SK-N-DZ (cell line): ENCODE results near the gene DPYSL5.
"Not testable (repeated sequence)": the region's sequence is repeated elsewhere in the genome, so short reads cannot be mapped to it uniquely, and the experiment has no call there.

Experiments
- DNase-seq: peaks from one replicate; pipeline ENCODE4 v3.0.0-alpha.2; 2015; ENCODE audit warnings: low spot score

Gene DPYSL5

DNA sequence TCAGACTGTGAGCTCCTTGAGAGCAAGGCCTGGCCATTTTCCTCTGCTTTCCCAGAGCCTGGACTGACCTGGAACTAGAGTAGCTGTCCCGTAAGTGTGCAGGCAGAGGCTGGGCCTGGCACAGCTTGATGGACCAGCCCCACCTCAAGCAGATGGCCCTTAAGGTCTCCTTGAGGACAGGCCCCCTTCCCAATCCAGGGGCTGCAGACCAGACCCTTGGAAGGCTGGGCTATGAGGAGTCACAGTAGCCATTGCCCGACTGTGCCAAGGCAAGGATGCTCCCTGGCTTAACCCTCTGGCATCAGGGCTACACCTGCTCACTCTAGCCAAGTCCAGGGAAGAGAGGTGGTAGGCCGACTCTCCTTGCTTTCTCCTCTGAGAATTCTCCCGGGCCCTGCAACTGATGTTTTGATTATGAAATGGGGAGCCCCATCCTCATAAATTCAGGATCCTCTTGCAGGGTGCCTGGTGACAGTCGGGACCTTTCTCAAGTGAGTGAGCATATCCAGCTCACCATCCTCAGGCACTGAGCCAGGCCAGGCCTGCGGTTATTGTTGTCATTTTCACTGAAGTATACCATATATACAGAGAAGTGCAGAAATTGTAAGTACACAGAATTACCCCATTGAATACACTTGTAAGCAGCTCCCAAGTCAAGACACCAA is 51.7 kb downstream of the DPYSL5 start:
- no peak for DNase-seq

DNA sequence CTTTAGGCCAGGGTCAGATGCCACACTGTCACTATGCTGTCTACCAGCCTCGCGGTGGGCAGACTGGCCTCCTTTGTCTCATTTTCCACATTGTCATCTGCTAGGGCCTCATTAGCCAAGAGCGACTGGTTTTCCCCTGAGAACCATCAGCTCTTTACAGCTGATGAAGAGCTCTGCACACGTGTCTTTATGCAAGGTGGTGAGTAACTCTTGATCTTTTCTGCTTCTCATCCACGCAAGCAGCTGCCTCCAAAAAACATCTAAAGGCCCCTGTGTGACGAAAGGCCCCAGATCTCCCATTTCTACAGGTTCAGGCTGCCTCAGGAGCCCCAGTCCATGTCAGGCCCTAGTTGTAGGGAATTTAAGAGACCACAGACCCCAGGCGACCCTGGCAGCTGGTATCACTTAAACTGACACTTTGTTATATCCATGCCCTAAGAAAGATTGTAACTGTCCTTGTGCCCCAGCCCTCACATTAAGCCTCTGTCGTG is 52.9 kb downstream of the DPYSL5 start:
- DNase-seq = no peak

DNA sequence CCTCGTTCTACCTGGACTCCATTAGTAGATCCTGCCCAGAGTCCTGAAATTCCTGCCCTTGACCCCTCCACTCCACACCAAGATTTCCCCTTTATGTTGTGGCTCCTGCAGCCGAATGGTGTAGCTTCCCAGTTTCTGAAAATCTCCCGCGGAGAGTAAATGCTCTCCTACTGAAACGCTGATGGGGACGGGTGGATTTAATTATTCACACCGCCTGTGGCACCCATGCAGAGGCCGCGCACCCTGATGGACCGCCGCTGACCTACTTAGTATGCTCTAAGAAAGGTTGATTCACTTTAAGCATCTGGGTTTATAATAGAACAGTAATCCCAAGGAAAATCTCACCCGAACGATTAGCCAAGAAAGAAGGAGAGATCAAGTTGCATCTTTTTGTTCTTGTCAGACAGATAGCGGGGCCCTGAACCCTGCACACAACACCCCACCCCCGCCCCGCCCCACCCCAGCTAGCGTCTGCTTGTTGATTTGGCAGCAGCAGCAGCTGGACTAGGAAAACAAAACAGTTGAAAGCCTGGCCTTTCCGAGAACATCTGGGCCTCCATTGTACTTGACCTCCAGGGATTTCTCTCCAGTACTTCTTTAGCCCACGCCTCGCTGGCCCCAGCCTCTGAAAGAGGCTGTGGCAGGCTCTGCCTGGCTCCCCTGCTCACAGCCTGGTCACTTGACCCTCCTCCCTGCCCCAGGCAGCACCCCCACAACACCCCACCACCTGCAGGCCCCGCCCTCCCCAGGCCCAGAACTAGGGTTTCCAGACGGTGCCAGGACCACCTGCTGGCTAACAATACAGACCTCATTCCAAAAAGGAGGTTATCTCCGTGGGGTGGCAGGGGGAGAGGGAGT is 53.6 kb downstream of the DPYSL5 start:
- no peak for DNase-seq

DNA sequence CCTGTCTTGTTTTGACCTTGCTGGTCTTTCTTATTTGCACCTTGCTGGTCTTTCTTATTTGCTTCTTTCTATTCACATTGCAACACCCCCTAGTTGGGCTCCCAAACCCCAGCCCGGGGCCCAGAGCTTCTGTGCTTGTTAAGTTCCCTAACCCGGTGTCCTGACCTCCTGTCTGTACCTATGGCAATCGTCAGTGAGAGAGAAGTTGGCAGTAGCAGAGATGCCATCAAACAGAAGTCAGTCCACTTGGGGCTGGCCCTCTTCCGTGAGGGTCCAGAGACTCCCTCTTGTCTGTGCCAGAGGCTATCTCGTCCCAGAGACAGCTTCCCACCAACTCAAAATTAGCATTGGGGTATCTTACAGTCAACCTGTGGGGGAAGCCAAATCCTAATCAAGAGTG is 55.7 kb downstream of the DPYSL5 start:
- DNase-seq = no peak

DNA sequence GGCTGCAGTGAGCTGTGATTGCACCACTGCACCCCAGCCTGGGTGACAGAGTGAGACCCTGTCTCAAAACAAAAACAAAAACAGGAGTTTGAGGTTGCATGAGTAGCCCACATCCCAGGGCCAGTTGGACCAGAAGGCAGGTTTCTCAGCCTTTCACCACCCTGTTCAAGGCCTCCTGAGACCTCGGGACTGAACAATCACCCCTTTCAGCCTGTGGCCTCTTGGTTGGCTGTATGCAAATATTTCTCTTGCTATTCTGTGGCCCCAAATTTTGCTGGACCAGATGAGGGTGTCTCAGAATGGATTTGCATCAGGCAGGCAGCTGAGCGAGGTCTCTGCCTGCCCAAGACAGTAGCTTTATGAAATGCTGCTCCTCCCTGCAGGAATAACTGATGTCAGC is 56.9 kb downstream of the DPYSL5 start:
- DNase-seq = no peak

DNA sequence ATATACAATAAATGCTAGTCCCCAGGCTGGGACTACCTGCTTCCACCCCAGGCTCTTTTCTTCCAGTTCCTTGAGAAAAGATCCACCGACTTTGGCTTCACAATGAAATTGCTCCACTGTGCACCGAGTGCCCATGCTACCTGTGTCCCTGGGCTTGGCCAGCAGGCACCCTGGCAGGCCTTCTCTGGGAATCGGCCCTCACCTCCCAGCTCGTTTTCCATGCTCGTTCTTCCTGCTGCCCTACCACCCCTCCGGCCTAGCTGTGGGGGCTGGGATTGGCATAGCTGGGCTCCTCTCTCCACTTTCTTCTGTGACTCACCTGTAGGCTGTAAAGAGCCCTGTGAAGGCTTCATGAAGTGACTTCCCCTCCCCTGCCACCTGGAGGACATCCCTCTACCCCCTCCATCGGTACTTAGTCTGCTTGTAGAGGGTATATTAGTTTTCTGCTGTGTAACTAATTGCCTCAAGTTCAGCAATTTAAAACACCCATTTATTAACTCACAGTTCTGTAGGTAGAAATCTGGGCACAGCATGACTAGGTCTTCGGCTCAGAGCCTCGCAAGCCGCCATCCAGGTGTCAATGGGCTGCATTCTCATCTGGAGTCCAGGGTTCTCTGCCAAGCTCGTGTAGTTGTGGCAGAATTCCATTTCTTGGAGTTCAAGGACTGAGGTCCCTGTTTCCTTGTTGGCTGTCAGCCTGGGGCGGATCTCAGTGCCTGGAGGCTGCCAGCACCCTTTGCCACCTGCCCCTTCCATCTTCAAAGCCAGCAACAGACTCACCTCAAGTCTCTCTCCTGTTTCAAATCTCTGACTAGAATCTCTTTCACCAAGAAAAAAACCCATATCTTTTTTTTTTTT is 57.6 kb downstream of the DPYSL5 start:
- no peak for DNase-seq

DNA sequence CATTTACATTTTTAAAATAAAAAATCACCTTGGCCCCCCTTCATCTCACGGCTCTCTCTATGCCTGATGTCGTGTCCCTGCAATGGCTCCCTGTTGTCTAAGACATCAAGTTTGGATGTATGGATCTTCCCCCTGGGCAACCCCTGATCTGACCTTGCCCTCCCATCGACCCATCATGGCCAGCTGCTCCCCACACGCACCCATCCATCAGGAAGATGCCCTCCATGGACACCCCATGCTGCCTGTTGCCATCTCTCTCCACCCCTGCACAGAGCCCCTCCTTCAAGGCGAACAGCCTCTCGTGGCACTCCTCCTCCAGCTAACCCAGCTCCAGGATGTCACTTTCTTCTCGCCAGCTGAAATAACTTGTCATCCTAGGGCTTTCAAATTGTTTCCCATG is 59.5 kb downstream of the DPYSL5 start:
- DNase-seq = no peak

DNA sequence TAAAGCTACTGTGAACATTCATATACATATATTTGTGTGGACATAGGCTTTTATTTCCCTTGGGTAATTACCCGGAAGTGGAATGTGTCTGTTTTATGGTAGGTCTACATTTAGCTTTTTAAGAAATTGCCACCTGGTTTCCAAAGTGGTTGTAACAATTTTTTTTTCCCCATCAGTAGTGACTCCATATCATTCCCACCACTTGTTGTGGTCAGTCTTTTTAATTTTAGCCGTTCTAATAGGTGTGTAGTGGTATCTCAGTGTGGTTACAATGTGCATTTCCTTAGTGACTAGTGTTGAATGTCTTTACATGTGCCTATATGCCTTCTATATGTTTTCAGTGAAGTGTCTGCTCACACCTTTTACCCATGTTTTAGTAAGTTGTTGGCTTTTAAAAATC is 62.2 kb downstream of the DPYSL5 start:
- no peak for DNase-seq

DNA sequence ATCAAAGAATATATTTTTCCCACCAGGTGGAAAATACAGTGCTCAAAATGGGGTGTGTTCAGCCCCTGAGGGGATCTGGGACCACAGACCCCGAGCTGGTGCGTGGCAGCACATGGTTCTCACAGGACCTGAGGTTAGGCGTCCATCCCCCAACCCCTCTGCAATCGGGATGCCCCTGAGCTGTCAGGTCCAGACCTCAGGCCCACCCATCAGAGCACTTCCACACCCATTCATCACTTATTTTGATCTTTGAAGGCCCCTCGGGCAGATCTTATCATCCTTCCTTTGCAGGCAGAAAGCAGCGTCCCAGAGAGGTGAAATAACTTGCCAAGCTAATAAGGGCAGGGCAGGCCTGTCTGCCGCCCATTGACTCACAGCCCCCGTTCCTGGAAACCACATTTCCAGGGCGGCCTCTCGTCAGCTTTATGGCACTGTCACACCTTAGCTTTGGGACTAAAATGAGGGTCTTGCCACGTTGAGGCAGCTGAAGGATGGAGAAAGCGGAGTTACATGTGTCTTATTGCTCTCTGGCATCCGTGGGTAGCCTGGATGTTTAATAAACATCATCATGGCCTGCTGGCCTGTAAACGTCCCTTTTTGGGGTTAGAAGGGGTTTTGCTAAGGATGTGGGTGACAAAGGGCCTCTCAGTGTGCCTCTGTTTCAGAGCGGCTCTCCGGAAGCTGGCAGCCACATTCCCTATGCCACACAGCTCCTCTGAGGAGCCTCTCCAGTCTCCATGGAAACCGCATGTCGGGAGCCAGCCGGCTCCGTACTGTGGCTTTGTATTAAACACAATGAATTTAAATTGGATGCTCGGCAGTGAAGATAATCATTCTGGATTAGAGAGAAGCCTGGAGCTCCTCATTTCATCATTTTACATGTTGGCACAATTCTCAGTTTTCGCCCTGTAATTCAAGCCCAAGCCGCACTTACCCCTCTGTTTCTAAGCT is 64.3 kb downstream of the DPYSL5 start:
- DNase-seq = peak; percentile 61

DNA sequence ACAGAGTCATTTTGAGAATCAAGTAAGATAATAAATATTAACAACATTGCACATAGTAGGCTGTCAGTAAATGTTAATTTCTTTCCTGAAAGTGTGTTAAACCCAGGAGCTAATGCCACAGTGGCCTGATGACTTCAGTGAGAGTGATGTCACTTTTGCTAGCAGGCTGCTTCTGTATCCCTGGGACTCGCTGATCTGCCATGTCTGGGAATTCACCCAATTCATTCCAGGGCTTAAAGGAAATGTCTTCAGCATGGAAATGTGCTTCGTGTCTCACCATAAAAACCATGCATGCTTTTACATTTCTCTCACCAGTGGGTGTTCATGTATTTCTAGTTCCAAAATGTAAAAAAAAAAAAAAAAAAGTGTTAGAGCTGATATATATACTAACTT is 65.7 kb downstream of the DPYSL5 start:
- no peak for DNase-seq

DNA sequence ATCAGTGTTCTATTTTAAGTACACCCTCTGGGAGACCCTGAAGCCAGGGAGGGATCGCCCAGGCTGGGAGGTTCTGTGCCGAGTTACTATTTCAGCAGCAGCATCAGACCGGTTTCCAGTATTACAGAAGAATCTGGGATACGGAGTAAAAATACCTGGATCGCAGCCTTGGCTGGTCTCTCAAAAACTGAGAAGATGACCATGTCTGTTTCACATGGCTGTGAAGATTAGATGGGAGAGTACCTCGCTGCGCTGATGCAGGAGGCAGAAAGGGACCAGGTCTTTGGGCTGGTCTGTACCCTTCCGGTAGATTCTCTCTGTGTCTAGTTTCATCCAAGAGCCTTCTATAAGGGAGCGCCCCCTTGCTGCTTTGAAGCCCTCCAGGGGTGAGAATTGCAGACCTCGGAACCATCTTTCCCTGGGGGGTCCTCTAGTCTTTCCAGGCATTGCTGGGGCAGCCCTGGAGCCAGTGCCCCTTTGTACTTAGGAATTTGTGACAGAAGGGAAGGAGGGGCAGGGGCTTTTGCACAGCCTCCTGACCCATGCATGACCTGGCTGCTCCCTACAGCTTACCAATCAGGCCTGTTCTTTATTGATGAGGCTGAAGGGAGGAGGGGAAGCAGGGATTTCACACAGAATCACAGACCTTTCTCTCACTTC is 66.2 kb downstream of the DPYSL5 start:
- DNase-seq = no peak

DNA sequence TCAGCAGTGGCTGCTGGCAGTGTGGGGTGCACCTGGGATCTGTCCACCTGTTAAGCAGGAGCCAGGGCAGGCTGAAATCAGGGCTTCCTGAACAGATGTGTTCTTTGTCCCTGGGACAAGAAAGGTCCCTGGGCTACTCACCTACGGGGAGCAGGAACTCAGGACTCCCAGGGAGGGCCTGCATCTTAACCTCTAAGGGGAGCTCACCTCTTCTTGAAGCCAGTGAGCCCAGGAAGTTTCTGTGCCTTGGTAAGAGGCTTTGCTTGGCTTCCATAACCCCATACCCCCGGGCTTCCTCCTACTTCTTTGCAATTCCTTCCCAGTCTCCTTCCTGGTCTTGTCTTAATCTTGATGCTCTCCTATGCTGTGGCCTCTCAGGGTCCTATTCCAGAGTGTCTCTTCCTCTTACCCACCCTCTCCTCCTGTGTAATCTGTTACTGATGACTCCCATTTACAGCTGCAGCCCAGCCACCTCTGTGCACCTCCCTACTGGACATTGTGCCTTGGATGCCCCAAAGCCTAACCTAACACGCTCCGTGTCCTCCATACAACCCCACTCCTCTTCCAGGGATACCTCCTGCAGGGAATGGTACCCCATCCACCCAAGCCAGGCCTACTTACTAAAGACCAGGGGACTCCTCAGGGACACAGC is 66.9 kb downstream of the DPYSL5 start:
- DNase-seq = no peak

DNA sequence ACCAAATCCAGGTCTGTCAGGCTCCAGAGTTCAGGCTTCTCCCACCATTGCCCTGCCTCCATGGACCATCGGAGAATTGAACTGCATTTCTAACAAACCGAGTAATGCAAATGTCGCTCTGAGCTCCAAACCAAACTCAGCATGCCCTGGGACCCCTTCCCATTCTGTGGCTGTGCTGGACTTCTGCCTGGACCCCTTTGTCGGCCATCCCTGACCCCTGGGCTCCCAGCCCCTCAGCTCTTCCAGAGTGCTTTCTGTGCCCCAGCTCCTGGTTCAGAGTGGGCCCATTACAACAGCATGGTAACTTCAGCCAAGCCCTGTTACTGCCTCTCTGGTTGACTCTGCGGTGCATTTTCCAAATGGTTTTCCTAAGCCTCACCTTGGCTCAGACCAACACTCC is 67.4 kb downstream of the DPYSL5 start:
- no peak for DNase-seq

DNA sequence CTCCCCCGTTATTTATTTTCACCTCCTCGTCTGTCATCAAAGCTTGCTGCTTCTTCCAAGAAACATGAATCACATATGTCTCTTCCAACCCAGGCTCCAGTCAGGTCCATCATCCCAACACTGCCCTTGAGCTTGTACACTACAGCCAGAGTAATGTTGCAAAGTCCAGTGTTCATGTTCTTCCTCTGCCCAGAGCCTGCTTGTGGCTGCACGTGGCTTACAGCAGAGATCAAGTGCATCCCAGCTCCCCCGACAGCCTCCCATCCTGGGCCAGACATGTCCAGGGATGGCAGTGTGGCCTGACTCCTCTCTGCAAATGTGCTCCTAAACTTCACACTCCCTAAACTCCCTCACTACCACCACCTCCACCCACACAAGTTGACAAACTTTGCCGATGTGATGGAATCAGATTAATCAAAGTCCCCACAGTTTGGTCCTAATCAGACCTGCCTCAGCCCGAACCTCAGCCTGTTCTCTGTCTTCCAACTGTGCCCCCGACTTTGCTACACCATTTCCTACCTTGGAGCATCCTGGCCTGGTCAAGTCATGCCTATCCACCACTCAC is 68.3 kb downstream of the DPYSL5 start:
- no peak for DNase-seq

DNA sequence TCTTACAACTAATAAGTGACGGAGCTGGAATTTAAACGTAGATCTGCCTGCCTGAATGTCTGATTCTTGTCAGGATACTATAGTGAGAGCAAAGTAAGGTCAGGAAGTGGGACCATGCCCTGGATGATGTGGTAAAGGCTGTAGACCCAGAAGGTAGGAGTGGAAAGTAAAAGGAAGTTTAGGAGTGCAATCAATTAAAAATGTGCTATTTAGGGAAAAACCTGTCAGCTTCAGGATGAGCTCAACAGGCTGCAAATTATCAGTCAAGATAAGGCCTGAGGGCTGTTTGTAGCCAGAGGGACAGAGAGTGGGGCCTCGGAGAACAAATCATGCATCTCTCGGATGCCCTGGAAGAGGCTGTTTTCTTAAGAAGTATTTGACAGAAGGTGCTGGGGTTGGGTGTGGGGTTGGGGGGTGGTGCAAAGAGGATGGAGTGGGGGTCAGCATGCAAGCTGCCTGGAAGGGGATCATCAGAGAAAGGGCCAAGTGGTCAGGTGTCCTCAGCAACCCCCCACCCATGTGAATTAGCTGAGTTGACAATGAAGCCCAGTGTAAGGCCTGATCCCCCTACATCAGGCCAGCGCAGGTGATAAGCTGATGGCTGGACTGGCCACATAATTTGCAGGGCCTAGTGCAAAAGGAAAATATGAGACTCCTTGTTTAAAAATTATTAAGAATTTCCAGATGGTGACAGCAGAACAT is 69.4 kb downstream of the DPYSL5 start:
- no peak for DNase-seq

DNA sequence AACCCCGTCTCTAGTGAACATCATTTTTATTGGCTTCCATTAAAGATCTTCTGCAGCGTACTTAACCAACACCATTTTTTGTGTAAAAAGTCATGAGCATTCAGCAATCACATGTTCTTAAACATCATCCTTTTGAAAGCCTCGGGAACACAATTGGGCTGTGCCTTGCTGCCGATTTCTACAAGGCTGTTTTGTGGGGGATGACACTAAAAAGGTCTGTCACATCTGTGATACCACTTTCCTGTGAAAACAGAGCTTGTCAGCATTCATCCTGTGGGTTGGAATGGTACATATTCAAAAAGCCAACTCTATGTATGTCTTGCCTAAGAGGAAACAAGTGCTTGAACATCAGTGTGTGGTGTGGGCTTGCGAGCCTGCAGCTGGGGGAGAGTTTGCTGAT is 73.4 kb downstream of the DPYSL5 start:
- DNase-seq = no peak

DNA sequence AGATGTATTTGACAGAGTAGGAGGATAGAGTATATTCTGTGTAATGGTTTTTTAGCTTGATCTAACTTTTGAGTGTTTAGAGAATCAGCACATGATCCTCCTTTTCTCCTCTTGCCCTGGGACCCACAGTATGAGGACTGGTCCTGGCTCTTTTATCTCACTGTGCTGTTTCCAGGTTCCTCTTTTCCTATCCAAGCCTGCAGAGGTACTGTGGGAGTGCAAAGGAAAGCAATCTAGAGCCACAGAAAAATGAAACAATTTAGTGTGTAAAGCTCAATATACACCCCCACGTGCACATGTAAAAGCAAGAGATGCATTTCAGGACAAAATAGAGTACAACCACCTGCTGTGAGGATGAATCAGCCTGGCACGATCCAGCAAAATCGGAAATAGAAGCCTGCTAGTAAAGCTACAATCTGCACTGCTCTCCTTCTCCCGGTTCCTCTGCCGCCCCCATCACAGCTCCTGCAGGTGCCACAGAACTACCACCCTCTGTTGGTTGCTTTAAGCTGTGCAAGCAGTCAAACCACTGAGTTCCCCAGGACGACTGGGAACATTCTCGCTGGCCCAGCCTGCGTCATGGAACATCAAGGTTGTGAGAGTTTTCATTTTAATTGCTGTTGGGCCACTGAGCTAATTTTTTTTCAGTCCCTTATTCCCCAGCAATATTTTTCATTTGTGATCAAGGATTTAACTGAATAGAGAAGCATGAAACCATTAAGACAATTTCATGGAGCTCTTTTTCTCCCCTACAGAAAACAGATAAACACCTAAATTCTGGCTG is 74.7 kb downstream of the DPYSL5 start:
- peak; percentile 42 for DNase-seq

DNA sequence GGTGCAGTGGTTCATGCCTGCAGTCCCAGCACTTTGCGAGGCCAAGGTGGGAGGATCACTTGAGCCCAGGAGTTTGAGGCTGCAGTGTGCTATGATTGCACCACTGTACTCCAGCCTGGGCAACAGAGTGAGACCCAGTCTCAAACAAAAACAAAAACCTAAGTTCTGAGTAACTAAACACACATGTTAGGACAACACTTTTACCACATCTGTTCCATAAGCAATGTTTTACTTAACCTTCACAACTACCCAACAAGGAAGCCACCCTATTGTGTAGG is 75.2 kb downstream of the DPYSL5 start:
- not testable (repeated sequence) for DNase-seq
